OCI-LY7 (cell line): ENCODE measurements around the gene EEF1AKMT2. TPM values are rescaled to one million over a fixed set of nuclear protein-coding genes. Genes with fewer than 3 reads are reported as not detected.
A peak's percentile ranks its signal among the peaks of the same experiment; 100 is the strongest.
"Not testable (repeated sequence)": the region's sequence is repeated elsewhere in the genome, so short reads cannot be mapped to it uniquely, and the experiment has no call there.

Experiments
- BruUV-seq: library from RNA; stranded (reverse); fragments of 400-500 nt; replicated peaks from 2 replicates; lab custom pipeline; 2021; lab: Mats Ljungman, UMichigan
- CTCF ChIA-PET: fragments of 300-600 bp; sonication (Branson Sonifier 250); formaldehyde crosslinking; loops from one replicate; lab custom pipeline; 2022; ENCODE audit warnings: antibody characterized with exemption; ENCODE audit not compliant: unreplicated experiment; lab: Charles Lee
- POLR2A ChIA-PET: fragments of 300-600 bp; sonication (Branson Sonifier 250); formaldehyde crosslinking; loops from one replicate; lab custom pipeline; 2022; ENCODE audit warnings: antibody characterized with exemption; lab: Charles Lee
- DNase-seq: peaks from one replicate; pipeline ENCODE4 v3.0.0-alpha.2; 2015; ENCODE audit warnings: low spot score
- H2AFZ ChIP-seq: fragments of 200-600 bp; sonication (generic), shearing (Covaris generic); 2 replicates; pipeline ENCODE4 v1.6.1; 2014; ENCODE audit warnings: mild to moderate bottlenecking, antibody characterized with exemption, low read length, moderate library complexity
- H3K27ac ChIP-seq: fragments of 200-600 bp; sonication (generic); 2 replicates; pipeline ENCODE4 v1.5.1; 2014; ENCODE audit warnings: mixed run types, low read depth, mild to moderate bottlenecking, moderate library complexity, low read length, inconsistent platforms; ENCODE audit not compliant: poor library complexity, severe bottlenecking
- H3K36me3 ChIP-seq: fragments of 200-600 bp; sonication (generic); 2 replicates; pipeline ENCODE4 v1.6.1; 2014; ENCODE audit warnings: mild to moderate bottlenecking, antibody characterized with exemption, low read length, moderate library complexity, mixed read lengths; ENCODE audit not compliant: insufficient read depth
- H3K4me1 ChIP-seq: fragments of 200-600 bp; sonication (generic); 2 replicates; pipeline ENCODE4 v1.5.1; 2014; ENCODE audit warnings: mild to moderate bottlenecking, low read length; ENCODE audit not compliant: insufficient read depth, poor library complexity, severe bottlenecking
- H3K4me2 ChIP-seq: fragments of 200-600 bp; sonication (generic); 2 replicates; pipeline ENCODE4 v1.6.1; 2014; ENCODE audit warnings: mild to moderate bottlenecking, low read length
- H3K4me3 ChIP-seq: fragments of 200-600 bp; sonication (generic); 2 replicates; pipeline ENCODE4 v1.5.1; 2014; ENCODE audit warnings: mild to moderate bottlenecking, low read depth, low read length; ENCODE audit not compliant: poor library complexity, severe bottlenecking
- H3K79me2 ChIP-seq: fragments of 200-600 bp; sonication (generic); 2 replicates; pipeline ENCODE4 v1.6.1; 2016; ENCODE audit warnings: low read depth, mild to moderate bottlenecking, low read length, moderate library complexity, mixed read lengths; ENCODE audit not compliant: insufficient read depth
- H3K9me2 ChIP-seq: fragments of 200-600 bp; sonication (generic); 2 replicates; pipeline ENCODE4 v1.6.1; 2016; ENCODE audit warnings: mild to moderate bottlenecking, low read length, mixed read lengths; ENCODE audit not compliant: insufficient read depth
- H3K9me3 ChIP-seq: fragments of 200-600 bp; sonication (generic); 2 replicates; pipeline ENCODE4 v1.6.1; 2014; ENCODE audit warnings: mild to moderate bottlenecking, mixed run types, low read length, mixed read lengths
- H4K20me1 ChIP-seq: fragments of 200-600 bp; sonication (generic); 2 replicates; pipeline ENCODE4 v1.6.1; 2014; ENCODE audit warnings: mild to moderate bottlenecking, antibody characterized with exemption, low read length, moderate library complexity, mixed read lengths; ENCODE audit not compliant: insufficient read depth
- EZH2phosphoT487 ChIP-seq: fragments of 200-600 bp; sonication (generic); IDR thresholded peaks from 2 replicates; pipeline ENCODE4 v1.6.1; 2018; ENCODE audit warnings: low read depth, borderline replicate concordance, mild to moderate bottlenecking, mixed run types, antibody characterized with exemption, low read length, moderate library complexity, mixed read lengths
- intact Hi-C: fragments of 100-400 bp; cut with micrococcal nuclease; formaldehyde crosslinking; loops from one replicate; pipeline ENCODE4 v1.10.0; 2022; ENCODE audit not compliant: unreplicated experiment
- total RNA-seq, 2 experiments: library from RNA; depleted of rRNA in 1 of 2; stranded (reverse); fragments of >200 nt in 1 of 2; shearing (Covaris generic) in 1 of 2; gene quantifications; 2 replicates each; pipeline ENCODE4 v1.2.3, GENCODE V29; 2014 to 2022
- TF ChIP-seq, protein P1 (sequence below): fragments of 200-600 bp; sonication (generic); conservative IDR thresholded peaks from 2 replicates; pipeline ENCODE4 v1.5.1; 2014; ENCODE audit warnings: mild to moderate bottlenecking, antibody characterized with exemption, low read length, moderate library complexity, mixed read lengths

EEF1AKMT2 gene
- total RNA-seq, 2 experiments from 2014 or later = 32.4 to 37.7 TPM

- CTCF ChIA-PET = interaction anchor here (0.6 kb wide), 1 partner anchor 642 kb away, joined by 3 read pairs; no protein-coding TSS in a partner anchor
- no peak for DNase-seq
- Histone ChIP-seq H4K20me1 (peaks cover 10% of the 10 kb centered on the region; the same call in 1 of the 2 replicates), H3K9me3 (no peaks in the 10 kb centered on the region), H3K9me2 (no peaks in the 10 kb centered on the region), H3K27ac (no peak overlapping the region), H3K36me3 (no peaks in the 10 kb centered on the region), H3K79me2 (peaks cover 16% of the 10 kb centered on the region), H3K4me2 (no peak overlapping the region), H2AFZ (0 out of 2 replicates have a peak overlapping the region, but pooled peaks have one; percentile 56), H3K4me3 (no peak overlapping the region), H3K4me1 (peaks cover 8% of the 10 kb centered on the region)
- BruUV-seq = no TSS peak
- intact Hi-C loops = no loop called here
- TF ChIP-seq, protein P1, sequence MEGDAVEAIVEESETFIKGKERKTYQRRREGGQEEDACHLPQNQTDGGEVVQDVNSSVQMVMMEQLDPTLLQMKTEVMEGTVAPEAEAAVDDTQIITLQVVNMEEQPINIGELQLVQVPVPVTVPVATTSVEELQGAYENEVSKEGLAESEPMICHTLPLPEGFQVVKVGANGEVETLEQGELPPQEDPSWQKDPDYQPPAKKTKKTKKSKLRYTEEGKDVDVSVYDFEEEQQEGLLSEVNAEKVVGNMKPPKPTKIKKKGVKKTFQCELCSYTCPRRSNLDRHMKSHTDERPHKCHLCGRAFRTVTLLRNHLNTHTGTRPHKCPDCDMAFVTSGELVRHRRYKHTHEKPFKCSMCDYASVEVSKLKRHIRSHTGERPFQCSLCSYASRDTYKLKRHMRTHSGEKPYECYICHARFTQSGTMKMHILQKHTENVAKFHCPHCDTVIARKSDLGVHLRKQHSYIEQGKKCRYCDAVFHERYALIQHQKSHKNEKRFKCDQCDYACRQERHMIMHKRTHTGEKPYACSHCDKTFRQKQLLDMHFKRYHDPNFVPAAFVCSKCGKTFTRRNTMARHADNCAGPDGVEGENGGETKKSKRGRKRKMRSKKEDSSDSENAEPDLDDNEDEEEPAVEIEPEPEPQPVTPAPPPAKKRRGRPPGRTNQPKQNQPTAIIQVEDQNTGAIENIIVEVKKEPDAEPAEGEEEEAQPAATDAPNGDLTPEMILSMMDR = no peak
- TF ChIP-seq EZH2phosphoT487 = no peak
- POLR2A ChIA-PET = interaction anchor here (0.6 to 1.2 kb wide), 3 partner anchors 35 to 576 kb away, joined by 3 read pairs; no protein-coding TSS in a partner anchor
These were observed 6.7 kb upstream of the EEF1AKMT2 start for GRCh38 chr10:124798364-124798763.

DNA sequence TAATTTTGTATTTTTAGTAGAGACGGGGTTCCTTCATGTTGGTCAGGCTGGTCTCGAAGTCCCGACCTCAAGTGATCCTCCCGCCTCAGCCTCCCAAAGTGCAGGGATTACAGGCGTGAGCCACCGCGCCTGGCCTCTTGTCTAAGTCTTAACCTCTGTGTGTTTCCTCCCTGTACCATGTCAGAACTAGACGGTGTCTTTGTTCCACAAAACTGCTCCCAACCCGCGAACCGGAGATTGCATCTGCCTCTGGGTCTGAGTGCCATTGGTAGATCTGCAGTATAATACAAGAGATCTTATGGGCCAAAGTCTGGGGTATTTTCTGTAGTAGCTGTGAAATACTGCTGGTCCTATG lies 1.3 kb upstream of the EEF1AKMT2 start:
- POLR2A ChIA-PET = no interaction called here
- no peak for DNase-seq
- peaks cover 13% of the 10 kb centered on the region for H3K4me1 ChIP-seq
- no peaks in the 10 kb centered on the region for H3K9me2 ChIP-seq
- peaks cover 26% of the 10 kb centered on the region for H3K79me2 ChIP-seq
- no peaks in the 10 kb centered on the region for H4K20me1 ChIP-seq
- BruUV-seq = no TSS peak
- peak overlapping the region; percentile 80 for H3K4me3 ChIP-seq
- H2AFZ ChIP-seq = no peak overlapping the region
- H3K9me3 ChIP-seq = no peaks in the 10 kb centered on the region
- TF ChIP-seq, protein P1 = no peak
- TF ChIP-seq EZH2phosphoT487 = no peak
- peak overlapping the region; percentile 86 for H3K4me2 ChIP-seq
- CTCF ChIA-PET = no interaction called here
- intact Hi-C loops = loop anchor here (1.0 to 5.0 kb wide), 2 partner anchors 8 to 261 kb away; partner anchors contain the start of gene ABRAXAS2
- H3K27ac ChIP-seq = no peak overlapping the region
- H3K36me3 ChIP-seq = peaks cover 23% of the 10 kb centered on the region

- intact Hi-C loops, H3K9me2 ChIP-seq, H2AFZ ChIP-seq, H3K4me3 ChIP-seq, H3K4me1 ChIP-seq, H3K4me2 ChIP-seq, H3K27ac ChIP-seq, DNase-seq, H3K79me2 ChIP-seq, BruUV-seq, H3K9me3 ChIP-seq, H4K20me1 ChIP-seq, CTCF ChIA-PET, POLR2A ChIA-PET: not testable (repeated sequence)
- H3K36me3 ChIP-seq = peaks cover 91% of the 10 kb centered on the region
These were observed 8.8 kb downstream of the EEF1AKMT2 start for GRCh38 chr10:124782900-124783299.
